Fibroblast of lung (primary cell): Measurements from ENCODE around the gene ZFPM1.

ENCODE experiments used
- CTCF ChIP-seq, 2 donors: IDR thresholded peaks in 1 of 2; conservative IDR thresholded peaks in 1 of 2; 1 replicate in 1 of 2; 2 replicates in 1 of 2; pipeline ENCODE4 v1.5.1; 2011 to 2012; ENCODE audit warnings: low read length in 2 of 2, control low read depth in 1 of 2, inconsistent platforms in 1 of 2, low read depth in 1 of 2, mild to moderate bottlenecking in 1 of 2
- EZH2 ChIP-seq: IDR thresholded peaks from 2 replicates; pipeline ENCODE4 v1.5.1; 2012; ENCODE audit warnings: low read length, control low read depth, mild to moderate bottlenecking; ENCODE audit errors: missing control alignments

- no peak for TF ChIP-seq CTCF (conservative IDR thresholded peaks at IDR 0.05 in 1 of 2, IDR thresholded peaks at IDR 0.05 in 1 of 2; ENCODE audit: low read depth in 1 of 2, low read length in 2 of 2)
- no peak for TF ChIP-seq EZH2
Observed at GRCh38 chr16:88466175-88466862, 13.2 kb downstream of the ZFPM1 start.
